Activated CD4-positive, alpha-beta T cell treated with anti-CD3 and anti-CD28 coated beads, Interleukin-2, amount 10 ng/mL, durations not matched to agents 24 days and 14 days (primary cell): ENCODE results near the gene TPT1. TPM values are rescaled to one million over a fixed set of nuclear protein-coding genes. Genes with fewer than 3 reads are reported as not detected.

Source experiments
- DNase-seq: peaks from one replicate; pipeline ENCODE4 v3.0.0; 2022
- H3K27ac Mint-ChIP-seq: one replicate; pipeline ENCODE4 v1.8.0; 2022; ENCODE audit warnings: mild to moderate bottlenecking, mixed read lengths
- H3K27me3 Mint-ChIP-seq: one replicate; pipeline ENCODE4 v1.8.0; 2022; ENCODE audit warnings: mixed read lengths
- H3K36me3 Mint-ChIP-seq: one replicate; pipeline ENCODE4 v1.8.0; 2022; ENCODE audit warnings: low read depth, mild to moderate bottlenecking, mixed read lengths
- H3K4me1 Mint-ChIP-seq: one replicate; pipeline ENCODE4 v1.8.0; 2021; ENCODE audit warnings: mixed read lengths
- H3K4me3 Mint-ChIP-seq: one replicate; pipeline ENCODE4 v1.8.0; 2022; ENCODE audit warnings: mild to moderate bottlenecking, moderate library complexity, mixed read lengths
- H3K9me3 Mint-ChIP-seq: one replicate; pipeline ENCODE4 v1.8.0; 2021; ENCODE audit warnings: mixed read lengths
- intact Hi-C: fragments of 100-400 bp; cut with micrococcal nuclease; formaldehyde crosslinking; loops from one replicate; pipeline ENCODE4 v1.15.1; 2023
- total RNA-seq: library from RNA; stranded (reverse); gene quantifications from 2 replicates; pipeline ENCODE4 v1.2.3, GENCODE V29; 2022

The TPT1 gene
- total RNA-seq, 1 donor from 2014 or later = 2,188 TPM

GRCh38 chr13:45320876-45321629, 19.9 kb downstream of the TPT1 start:
- intact Hi-C loops = loop anchor here (2.0 kb wide), 1 partner anchor 14 kb away; no protein-coding TSS in a partner anchor
- Mint-ChIP-seq H3K36me3 (no peaks in the 10 kb centered on the region), H3K4me1 (peaks cover 5% of the 10 kb centered on the region), H3K27ac (no peak overlapping the region), H3K27me3 (peaks cover 2% of the 10 kb centered on the region), H3K4me3 (no peak overlapping the region), H3K9me3 (no peaks in the 10 kb centered on the region)
- no peak for DNase-seq

- H3K27me3 Mint-ChIP-seq = peaks cover 7% of the 10 kb centered on the region
- intact Hi-C loops = no loop called here
- no peaks in the 10 kb centered on the region for H3K9me3 Mint-ChIP-seq
- no peaks in the 10 kb centered on the region for H3K36me3 Mint-ChIP-seq
- H3K27ac Mint-ChIP-seq = no peak overlapping the region
- H3K4me3 Mint-ChIP-seq = no peak overlapping the region
- H3K4me1 Mint-ChIP-seq = peaks cover 11% of the 10 kb centered on the region
- no peak for DNase-seq
Measured at GRCh38 chr13:45316996-45317395, 24.0 kb downstream of the TPT1 start.

- H3K27me3 Mint-ChIP-seq = peaks cover 7% of the 10 kb centered on the region
- intact Hi-C loops = no loop called here
- no peak overlapping the region for H3K4me3 Mint-ChIP-seq
- DNase-seq = no peak
- no peak overlapping the region for H3K27ac Mint-ChIP-seq
- H3K9me3 Mint-ChIP-seq = no peaks in the 10 kb centered on the region
- no peaks in the 10 kb centered on the region for H3K36me3 Mint-ChIP-seq
- peaks cover 13% of the 10 kb centered on the region for H3K4me1 Mint-ChIP-seq
Measured at GRCh38 chr13:45316338-45316737, 24.6 kb downstream of the TPT1 start.

- no peak for DNase-seq
- intact Hi-C loops = no loop called here
- Mint-ChIP-seq H3K4me3 (no peak overlapping the region), H3K9me3 (no peaks in the 10 kb centered on the region), H3K36me3 (no peaks in the 10 kb centered on the region), H3K27me3 (peaks cover 12% of the 10 kb centered on the region), H3K4me1 (peaks cover 20% of the 10 kb centered on the region), H3K27ac (no peak overlapping the region)
Measured at GRCh38 chr13:45315520-45316167, 25.3 kb downstream of the TPT1 start.

- no peaks in the 10 kb centered on the region for H3K9me3 Mint-ChIP-seq
- H3K27me3 Mint-ChIP-seq = peaks cover 14% of the 10 kb centered on the region
- H3K4me3 Mint-ChIP-seq = no peak overlapping the region
- intact Hi-C loops = loop anchor here (5.0 kb wide), 2 partner anchors 193 to 328 kb away; partner anchors contain the start of genes GPALPP1, GTF2F2 and NUFIP1
- peaks cover 21% of the 10 kb centered on the region for H3K4me1 Mint-ChIP-seq
- H3K36me3 Mint-ChIP-seq = no peaks in the 10 kb centered on the region
- no peak overlapping the region for H3K27ac Mint-ChIP-seq
- no peak for DNase-seq
Measured at GRCh38 chr13:45314822-45315221, 26.2 kb downstream of the TPT1 start.

GRCh38 chr13:45310341-45311131, 30.4 kb downstream of the TPT1 start:
- DNase-seq = no peak
- Mint-ChIP-seq H3K4me1 (peaks cover 21% of the 10 kb centered on the region), H3K4me3 (peak overlapping the region; percentile 87), H3K9me3 (no peaks in the 10 kb centered on the region), H3K36me3 (no peaks in the 10 kb centered on the region), H3K27me3 (peaks cover 23% of the 10 kb centered on the region), H3K27ac (no peak overlapping the region)
- intact Hi-C loops = loop anchor here (2.0 to 5.0 kb wide), 3 partner anchors 30 to 323 kb away; partner anchors contain the start of genes GPALPP1, GTF2F2, NUFIP1 and TPT1

GRCh38 chr13:45306966-45307365, 34.0 kb downstream of the TPT1 start:
- DNase-seq = no peak
- Mint-ChIP-seq H3K4me3 (no peak overlapping the region), H3K27me3 (peaks cover 18% of the 10 kb centered on the region), H3K4me1 (peaks cover 16% of the 10 kb centered on the region), H3K27ac (no peak overlapping the region), H3K9me3 (no peaks in the 10 kb centered on the region), H3K36me3 (no peaks in the 10 kb centered on the region)
- intact Hi-C loops = no loop called here

- Mint-ChIP-seq H3K36me3 (no peaks in the 10 kb centered on the region), H3K4me3 (no peak overlapping the region), H3K4me1 (peaks cover 4% of the 10 kb centered on the region), H3K27me3 (peaks cover 11% of the 10 kb centered on the region), H3K27ac (no peak overlapping the region), H3K9me3 (no peaks in the 10 kb centered on the region)
- intact Hi-C loops = no loop called here
- no peak for DNase-seq
Measured at GRCh38 chr13:45305079-45305478, 35.9 kb downstream of the TPT1 start.

GRCh38 chr13:45303866-45304265, 37.1 kb downstream of the TPT1 start:
- H3K4me3 Mint-ChIP-seq = no peak overlapping the region
- no peaks in the 10 kb centered on the region for H3K9me3 Mint-ChIP-seq
- H3K27ac Mint-ChIP-seq = no peak overlapping the region
- H3K36me3 Mint-ChIP-seq = no peaks in the 10 kb centered on the region
- peaks cover 9% of the 10 kb centered on the region for H3K27me3 Mint-ChIP-seq
- H3K4me1 Mint-ChIP-seq = no peaks in the 10 kb centered on the region
- intact Hi-C loops = no loop called here
- no peak for DNase-seq

- no peak for DNase-seq
- H3K4me3 Mint-ChIP-seq = no peak overlapping the region
- H3K36me3 Mint-ChIP-seq = no peaks in the 10 kb centered on the region
- intact Hi-C loops = no loop called here
- H3K27ac Mint-ChIP-seq = no peak overlapping the region
- no peaks in the 10 kb centered on the region for H3K9me3 Mint-ChIP-seq
- peaks cover 7% of the 10 kb centered on the region for H3K27me3 Mint-ChIP-seq
- peaks cover 5% of the 10 kb centered on the region for H3K4me1 Mint-ChIP-seq
Measured at GRCh38 chr13:45303026-45303425, 38.0 kb downstream of the TPT1 start.

- Mint-ChIP-seq H3K27me3 (peaks cover 6% of the 10 kb centered on the region), H3K36me3 (peaks cover 3% of the 10 kb centered on the region), H3K4me3 (no peak overlapping the region), H3K4me1 (peaks cover 10% of the 10 kb centered on the region), H3K27ac (no peak overlapping the region), H3K9me3 (no peaks in the 10 kb centered on the region)
- intact Hi-C loops = no loop called here
- DNase-seq = no peak
Measured at GRCh38 chr13:45302507-45302906, 38.5 kb downstream of the TPT1 start.

- intact Hi-C loops = no loop called here
Measured at GRCh38 chr13:45301263-45301662, 39.7 kb downstream of the TPT1 start.

GRCh38 chr13:45300190-45300985, 40.6 kb downstream of the TPT1 start:
- Mint-ChIP-seq H3K27ac (no peak overlapping the region), H3K9me3 (no peaks in the 10 kb centered on the region), H3K4me1 (peaks cover 26% of the 10 kb centered on the region), H3K27me3 (peaks cover 2% of the 10 kb centered on the region), H3K36me3 (peaks cover 8% of the 10 kb centered on the region), H3K4me3 (no peak overlapping the region)
- intact Hi-C loops = no loop called here
- no peak for DNase-seq

More at GRCh38 chr13:45301263-45301662, 39.7 kb downstream of the TPT1 start:
- Mint-ChIP-seq H3K27ac (peak overlapping the region; percentile 16), H3K27me3 (peaks cover 2% of the 10 kb centered on the region), H3K4me3 (no peak overlapping the region), H3K36me3 (peaks cover 8% of the 10 kb centered on the region), H3K9me3 (no peaks in the 10 kb centered on the region), H3K4me1 (peaks cover 19% of the 10 kb centered on the region)
- DNase-seq = no peak
